ENCODE results near the gene ATP13A1.
A peak's percentile ranks its signal among the peaks of the same experiment; 100 is the strongest.
"Not testable (repeated sequence)": the region's sequence is repeated elsewhere in the genome, so short reads cannot be mapped to it uniquely, and the experiment has no call there.

Gene ATP13A1

DNA sequence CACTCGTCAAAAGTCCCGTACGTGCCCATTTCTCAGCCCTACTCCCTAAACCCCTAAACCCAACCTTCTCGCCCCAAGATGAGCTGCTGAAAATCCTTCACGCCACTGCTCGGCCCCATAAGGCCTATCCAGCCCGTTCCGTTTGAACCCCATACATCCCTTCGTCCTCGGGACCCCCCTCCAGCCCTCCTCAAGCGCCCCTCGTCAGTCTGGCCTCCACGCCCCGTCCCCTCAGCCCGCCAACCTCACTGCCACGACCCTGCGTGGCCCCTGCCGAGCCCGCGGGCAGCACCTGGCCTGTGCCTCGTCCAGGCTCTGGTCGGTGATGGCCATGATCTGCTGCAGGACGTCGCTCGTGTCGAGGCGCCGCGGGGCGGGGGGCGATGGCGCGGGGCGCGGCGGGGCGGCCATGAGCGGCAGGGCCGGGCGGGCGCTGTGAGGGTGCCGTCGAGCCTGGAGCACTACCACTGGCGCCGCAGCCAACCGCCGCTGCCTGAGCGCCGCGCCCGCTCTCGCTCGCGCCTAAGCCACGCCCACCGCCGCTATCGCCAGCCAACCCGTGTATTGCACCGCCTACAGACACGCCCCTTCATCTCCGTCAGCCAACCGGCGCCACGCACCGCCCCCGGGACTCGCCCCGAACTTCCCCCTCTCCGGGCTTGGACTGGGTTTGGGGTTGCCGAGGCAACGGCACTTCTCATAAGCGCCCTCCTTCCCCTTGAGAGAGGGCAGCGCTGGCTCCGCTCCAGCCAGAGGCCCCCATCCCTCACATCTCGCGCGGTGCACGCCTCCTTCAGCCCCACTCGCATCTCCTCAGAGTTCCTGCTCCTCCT, 45.0 kb downstream of the ATP13A1 start, which contains the start of gene PBX4:
PBX4 (minus strand) TSS at position 469 of the 833 bp plus-strand sequence; CDS start at position 411, 58 bp downstream.
- DNase-seq: peak; percentile 98

- no peak for DNase-seq
Measured at GRCh38 chr19:19615086-19615485, 48.4 kb downstream of the ATP13A1 start.

DNA sequence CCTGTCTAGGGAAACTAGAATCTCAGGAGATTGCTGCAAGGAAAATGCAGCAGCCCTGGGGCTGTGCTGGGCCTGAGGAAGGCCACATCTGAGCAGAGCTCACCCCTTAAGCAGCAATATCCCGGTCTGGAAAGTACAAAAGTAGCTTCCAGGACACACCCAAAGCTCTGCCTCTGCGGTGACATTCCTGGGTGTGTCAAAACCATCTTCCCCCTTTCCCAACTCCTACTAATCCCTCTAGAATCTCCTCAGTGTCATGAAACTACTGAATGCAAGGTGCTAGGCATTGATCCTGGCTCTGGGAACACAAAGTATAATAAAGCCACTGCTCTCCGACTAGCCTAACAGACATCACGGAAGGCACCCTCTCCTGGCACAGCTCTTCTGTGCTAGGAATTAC, 50.0 kb downstream of the ATP13A1 start:
- DNase-seq: no peak

DNA sequence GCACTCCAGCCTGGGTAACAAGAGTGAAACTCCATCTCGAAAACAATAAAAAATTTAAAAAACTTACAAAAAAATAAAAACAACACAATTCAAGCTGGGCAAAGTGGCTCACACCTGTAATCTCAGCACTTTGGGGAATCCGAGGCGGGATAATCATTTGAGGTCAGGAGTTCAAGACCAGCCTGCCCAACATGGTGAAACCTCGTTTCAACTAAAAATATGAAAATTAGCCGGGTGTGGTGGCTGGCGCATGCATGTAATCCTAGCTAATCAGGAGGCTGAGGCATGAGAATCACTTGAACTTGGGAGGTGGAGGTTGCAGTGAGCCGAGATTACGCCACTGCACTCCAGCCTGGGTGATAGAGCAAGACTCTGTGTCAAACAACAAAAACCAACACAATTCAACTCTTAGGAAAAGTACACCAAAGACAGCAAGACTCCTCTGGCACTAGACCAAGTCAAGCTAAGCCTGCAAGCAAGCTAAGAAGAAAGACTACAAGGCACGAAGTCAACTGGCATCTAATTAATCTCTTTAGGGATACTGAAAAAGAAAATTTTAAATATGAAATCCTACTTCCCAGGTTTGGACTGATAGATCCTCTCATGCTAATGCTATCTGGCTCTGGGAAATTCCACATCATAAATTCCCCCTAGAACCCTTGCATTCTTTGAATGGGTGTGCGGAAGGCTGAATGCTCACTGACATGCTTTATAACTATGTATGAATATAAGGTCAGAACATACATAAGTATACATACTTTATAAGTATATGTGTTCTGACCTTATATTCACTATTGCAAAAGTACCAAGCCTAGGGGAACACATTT, 52.9 kb downstream of the ATP13A1 start:
- no peak for DNase-seq

- not testable (repeated sequence) for DNase-seq
Measured at GRCh38 chr19:19606686-19607085, 56.8 kb downstream of the ATP13A1 start.

DNA sequence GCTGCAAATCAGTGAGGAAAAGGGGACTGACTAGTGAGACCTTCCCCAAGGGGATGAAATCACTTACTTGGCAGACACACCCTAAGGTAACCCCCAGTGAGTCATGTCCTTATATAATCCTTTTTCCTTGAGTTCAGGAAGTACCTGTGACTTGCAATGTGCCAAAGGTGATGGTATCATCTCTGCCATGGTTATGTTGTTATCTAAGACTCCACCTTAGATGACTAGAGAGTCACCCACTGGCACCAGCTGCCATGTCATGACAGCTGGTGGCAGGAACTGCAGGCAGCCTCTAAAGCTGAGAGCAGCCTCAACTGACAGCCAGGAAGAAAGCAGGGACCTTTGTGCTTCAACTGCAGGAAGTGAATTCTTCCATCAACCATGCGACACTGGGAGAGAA, 57.5 kb downstream of the ATP13A1 start:
- no peak for DNase-seq

- DNase-seq: no peak
Measured at GRCh38 chr19:19602713-19603324, 60.7 kb downstream of the ATP13A1 start.

DNA sequence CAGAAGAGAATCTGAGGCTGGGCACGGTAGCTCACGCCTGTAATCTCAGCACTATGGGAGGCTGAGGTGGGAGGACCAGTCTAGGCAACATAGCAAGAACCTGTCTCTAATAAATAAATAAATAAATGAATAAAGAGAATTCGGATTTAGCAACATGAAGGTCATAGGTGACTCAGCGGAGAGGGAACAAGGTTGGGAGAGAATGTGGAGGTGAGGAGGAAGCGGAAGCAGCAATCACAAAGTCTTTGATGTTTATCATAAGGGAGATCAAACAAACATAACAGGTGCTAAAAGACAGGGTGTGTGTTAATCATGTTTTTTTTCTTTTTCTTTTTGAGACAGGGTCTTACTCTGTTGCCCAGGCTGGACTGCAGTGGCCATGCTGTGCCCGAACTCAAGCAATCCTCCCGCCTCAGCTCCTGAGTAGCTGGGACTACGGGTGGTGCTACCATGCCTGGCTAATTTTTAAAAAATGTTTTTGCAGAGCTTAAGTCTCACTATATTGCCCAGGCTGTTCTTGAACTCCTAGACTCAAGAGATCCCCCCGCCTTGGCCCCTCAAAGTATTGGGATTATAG, 61.3 kb downstream of the ATP13A1 start:
- no peak for DNase-seq

GRCh38 chr19:19600793-19601330, 62.6 kb downstream of the ATP13A1 start:
- DNase-seq: no peak

GRCh38 chr19:19598728-19599451, 64.6 kb downstream of the ATP13A1 start:
- peak in 1 of 2 donors; percentile 44 for DNase-seq

DNA sequence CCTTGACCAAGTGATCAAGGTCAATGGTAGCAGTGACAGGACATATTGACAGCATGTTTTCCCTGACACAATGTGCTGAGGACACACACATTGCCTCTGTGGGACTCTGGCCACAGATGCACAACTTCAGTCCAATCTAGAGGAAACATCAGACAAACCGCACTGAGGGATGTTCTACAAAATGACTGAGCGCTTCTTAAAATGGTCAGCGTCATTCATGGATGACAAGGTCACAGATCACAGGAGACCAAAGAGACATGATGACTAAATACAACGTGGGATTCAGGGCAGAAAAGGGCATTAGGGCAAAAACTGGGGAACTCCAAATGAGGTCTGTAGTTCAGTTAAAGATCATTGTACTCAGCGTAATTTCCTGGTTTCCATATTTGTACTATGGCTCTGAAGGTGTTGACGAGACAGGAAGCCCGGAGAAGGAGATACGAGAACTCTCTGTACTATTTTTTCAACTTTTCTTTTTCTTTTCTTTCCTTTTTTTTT, 65.6 kb downstream of the ATP13A1 start:
- peak in 1 of 2 donors; percentile 51 for DNase-seq

Data from stimulated activated CD4-positive, alpha-beta T cell treated with anti-CD3 and anti-CD28 coated beads, Interleukin-2, amount 100 ng/mL, for 48 hours (primary cell).